SK-N-SH (cell line): ENCODE data around the gene CLASRP. TPM values are rescaled to one million over a fixed set of nuclear protein-coding genes. Genes with fewer than 3 reads are reported as not detected.

ENCODE experiments used
- CTCF ChIA-PET: fragments of 300-600, 350-600 bp; formaldehyde crosslinking; extraction: SDS; loops from one replicate; lab custom pipeline; 2021; lab: Yijun Ruan, JAX
- POLR2A ChIA-PET: fragments of 350-600 bp; sonication (Branson Sonifier 250); formaldehyde crosslinking; extraction: SDS; loops from one replicate; lab custom pipeline; 2020; ENCODE audit warnings: antibody characterized with exemption, inconsistent platforms; lab: Yijun Ruan, JAX
- DNase-seq: peaks from one replicate; pipeline ENCODE4 v3.0.0; 2012
- H2AFZ ChIP-seq: fragments of 200-600 bp; sonication (generic); 2 replicates; pipeline ENCODE4 v1.8.1; 2016; ENCODE audit warnings: antibody characterized with exemption, mild to moderate bottlenecking, low read depth
- H3F3A ChIP-seq: fragments of 200-600 bp; sonication (generic); replicated peaks from 2 replicates; pipeline ENCODE3; 2016; ENCODE audit warnings: antibody characterized with exemption, mild to moderate bottlenecking; ENCODE audit not compliant: insufficient read depth
- H3K27ac ChIP-seq, 2 experiments: fragments of 200-500 bp in 1 of 2; fragments of 200-600 bp in 1 of 2; sonication (Bioruptor generic) in 1 of 2; sonication (generic), shearing (Covaris generic) in 1 of 2; 2 replicates each; pipeline versions ENCODE4 v1.5.1 to v1.6.1; 2014 to 2016; ENCODE audit warnings: low read depth in 2 of 2, inconsistent platforms in 1 of 2, low read length in 1 of 2, mild to moderate bottlenecking in 1 of 2, mixed read lengths in 1 of 2
- H3K27me3 ChIP-seq: fragments of 200-600 bp; sonication (generic), shearing (Covaris generic); 2 replicates; pipeline ENCODE4 v1.6.1; 2016; ENCODE audit warnings: mixed run types; ENCODE audit not compliant: insufficient read depth
- H3K36me3 ChIP-seq, 2 experiments: fragments of 200-500 bp in 1 of 2; fragments of 200-600 bp in 1 of 2; sonication (Bioruptor generic) in 1 of 2; sonication (generic) in 1 of 2; replicated peaks in 1 of 2; 2 replicates each; pipeline versions ENCODE3 to v1.5.1; 2014 to 2016; ENCODE audit warnings: low read length in 1 of 2, mild to moderate bottlenecking in 1 of 2; ENCODE audit not compliant: insufficient read depth in 2 of 2, control insufficient read depth in 1 of 2
- H3K4me1 ChIP-seq, 2 experiments: fragments of 200-500 bp in 1 of 2; fragments of 200-600 bp in 1 of 2; sonication (Bioruptor generic) in 1 of 2; sonication (generic), shearing (Covaris generic) in 1 of 2; 2 replicates each; pipeline versions ENCODE4 v1.5.1 to v1.6.1; 2014 to 2016; ENCODE audit warnings: low read depth in 1 of 2, low read length in 1 of 2, mixed run types in 1 of 2; ENCODE audit not compliant: insufficient read depth in 2 of 2, control insufficient read depth in 1 of 2
- H3K4me2 ChIP-seq: fragments of 200-600 bp; sonication (generic), shearing (Covaris generic); 2 replicates; pipeline ENCODE4 v1.6.1; 2017; ENCODE audit warnings: mixed run types
- H3K4me3 ChIP-seq, 2 experiments: fragments of 200-500 bp in 1 of 2; fragments of 200-600 bp in 1 of 2; sonication (Bioruptor generic) in 1 of 2; sonication (generic), shearing (Covaris generic) in 1 of 2; 2 replicates each; pipeline versions ENCODE4 v1.5.1 to v1.8.1; 2014 to 2016; ENCODE audit warnings: low read depth in 2 of 2, inconsistent platforms in 1 of 2, low read length in 1 of 2, mild to moderate bottlenecking in 1 of 2, mixed read lengths in 1 of 2, moderate library complexity in 1 of 2
- H3K79me2 ChIP-seq: fragments of 200-600 bp; sonication (generic); 2 replicates; pipeline ENCODE4 v1.8.1; 2017; ENCODE audit warnings: mild to moderate bottlenecking; ENCODE audit not compliant: insufficient read depth
- H3K9ac ChIP-seq: fragments of 200-600 bp; sonication (generic); 2 replicates; pipeline ENCODE4 v1.6.1; 2017; ENCODE audit warnings: mixed run types
- H3K9me2 ChIP-seq: fragments of 200-600 bp; sonication (generic); 2 replicates; pipeline ENCODE4 v1.6.1; 2017; ENCODE audit warnings: mixed run types
- H3K9me3 ChIP-seq: fragments of 200-600 bp; sonication (generic); 2 replicates; pipeline ENCODE4 v1.6.1; 2017; ENCODE audit warnings: mixed run types, mild to moderate bottlenecking, moderate library complexity
- H4K20me1 ChIP-seq: fragments of 200-600 bp; sonication (generic); 2 replicates; pipeline ENCODE4 v1.6.1; 2017; ENCODE audit warnings: mild to moderate bottlenecking, mixed run types; ENCODE audit not compliant: insufficient read depth
- CHD2 ChIP-seq: fragments of 150-350 bp; IDR thresholded peaks from 2 replicates; pipeline ENCODE4 v1.6.1; 2018; ENCODE audit warnings: low read length; ENCODE audit not compliant: partially characterized antibody
- EZH2phosphoT487 ChIP-seq: fragments of 200-600 bp; sonication (generic); IDR thresholded peaks from 2 replicates; pipeline ENCODE4 v1.6.1; 2017; ENCODE audit warnings: low read depth, mixed run types, mild to moderate bottlenecking, antibody characterized with exemption, moderate library complexity, borderline replicate concordance
- FOSL2 ChIP-seq: IDR thresholded peaks from 2 replicates; pipeline ENCODE4 v1.4.0; 2012; ENCODE audit warnings: low read depth, mild to moderate bottlenecking, moderate library complexity, borderline replicate concordance
- GABPA ChIP-seq: IDR thresholded peaks from 2 replicates; pipeline ENCODE4 v1.4.0; 2012; ENCODE audit warnings: low read depth, mild to moderate bottlenecking
- GATA2 ChIP-seq: sonication (generic); formaldehyde crosslinking; IDR thresholded peaks from 2 replicates; pipeline ENCODE4 v1.5.0; 2020; ENCODE audit warnings: mild to moderate bottlenecking, missing genetic modification reagents
- JUND ChIP-seq: IDR thresholded peaks from 2 replicates; pipeline ENCODE4 v1.4.0; 2012
- MAX ChIP-seq: IDR thresholded peaks from 2 replicates; pipeline ENCODE4 v1.4.0; 2012; ENCODE audit warnings: low read depth
- MEF2A ChIP-seq: IDR thresholded peaks from 2 replicates; pipeline ENCODE4 v1.4.0; 2012; ENCODE audit warnings: low read depth, borderline replicate concordance
- MXI1 ChIP-seq: IDR thresholded peaks from 2 replicates; pipeline ENCODE4 v1.6.1; 2012; ENCODE audit warnings: mild to moderate bottlenecking, low read depth, low read length, improper control_type of control experiment
- NFIC ChIP-seq: IDR thresholded peaks from 2 replicates; pipeline ENCODE4 v1.4.0; 2012; ENCODE audit warnings: borderline replicate concordance
- POLR2AphosphoS5 ChIP-seq: IDR thresholded peaks from 2 replicates; pipeline ENCODE4 v1.6.1; 2012; ENCODE audit warnings: low read depth, low read length
- RAD21 ChIP-seq: IDR thresholded peaks from 2 replicates; pipeline ENCODE4 v1.6.1; 2012; ENCODE audit warnings: mild to moderate bottlenecking, low read length
- SIN3A ChIP-seq: IDR thresholded peaks from 2 replicates; pipeline ENCODE4 v1.6.1; 2012; ENCODE audit warnings: low read depth, mild to moderate bottlenecking, low read length, moderate library complexity, borderline replicate concordance
- TAF1 ChIP-seq: IDR thresholded peaks from 2 replicates; pipeline ENCODE4 v1.6.1; 2012; ENCODE audit warnings: low read depth, mild to moderate bottlenecking, low read length, moderate library complexity, borderline replicate concordance
- TCF12 ChIP-seq: IDR thresholded peaks from 2 replicates; pipeline ENCODE4 v1.4.0; 2012
- TEAD4 ChIP-seq: IDR thresholded peaks from 2 replicates; pipeline ENCODE4 v1.4.0; 2012; ENCODE audit warnings: mild to moderate bottlenecking, borderline replicate concordance; ENCODE audit not compliant: insufficient read depth
- USF1 ChIP-seq: IDR thresholded peaks from 2 replicates; pipeline ENCODE4 v1.4.0; 2012; ENCODE audit warnings: low read depth, borderline replicate concordance
- YY1 ChIP-seq: IDR thresholded peaks from 2 replicates; pipeline ENCODE4 v1.4.0; 2012; ENCODE audit warnings: low read depth, mild to moderate bottlenecking
- WGBS: methylation state at CpG from one replicate; pipeline ENCODE4 v1.1.6; 2017; ENCODE audit warnings: low lambda C conversion rate; 5-methylcytosine and 5-hydroxymethylcytosine counted together
- polyA plus RNA-seq, 3 experiments: library from polyadenylated mRNA; depleted of rRNA; stranded (reverse); fragments of >200 nt; gene quantifications; 2 replicates each; pipeline ENCODE4 v1.2.3, GENCODE V29; 2012

Gene CLASRP
- polyA plus RNA-seq, 1 of the 3 experiments (the other 2 are of a cell fraction) = 54.8 TPM

- Histone ChIP-seq H4K20me1 (no peaks in the 10 kb centered on the region), H2AFZ (no peak overlapping the region)
These were observed 18.8 kb upstream of the CLASRP start for GRCh38 chr19:45020071-45020470.

GRCh38 chr19:45021971-45022370, 16.9 kb upstream of the CLASRP start:
- no peaks in the 10 kb centered on the region for H3K9me2 ChIP-seq
- ChIA-PET POLR2A (no interaction called here), CTCF (no interaction called here)
- H3K4me1 ChIP-seq = no peaks in the 10 kb centered on the region
- H3K36me3 ChIP-seq = no peaks in the 10 kb centered on the region
- no peak overlapping the region for H3K9ac ChIP-seq
- no peak for DNase-seq
- no peaks in the 10 kb centered on the region for H3K79me2 ChIP-seq
- H3K4me2 ChIP-seq = no peak overlapping the region
- no peak overlapping the region for H2AFZ ChIP-seq
- H3K9me3 ChIP-seq = no peaks in the 10 kb centered on the region
- no peak overlapping the region for H3K27ac ChIP-seq
- TF ChIP-seq SIN3A (no peak), USF1 (no peak), TEAD4 (no peak), EZH2phosphoT487 (no peak), CHD2 (no peak)
- H3F3A ChIP-seq = no peaks in the 10 kb centered on the region
- no peaks in the 10 kb centered on the region for H4K20me1 ChIP-seq
- H3K27me3 ChIP-seq = no peaks in the 10 kb centered on the region
- WGBS = 94% methylated on average over 12 of the region's 14 CpGs
- no peak overlapping the region for H3K4me3 ChIP-seq

More at GRCh38 chr19:45020071-45020470, 18.8 kb upstream of the CLASRP start:
- H3K4me2 ChIP-seq = no peak overlapping the region
- H3F3A ChIP-seq = peaks cover 8% of the 10 kb centered on the region
- no peaks in the 10 kb centered on the region for H3K27me3 ChIP-seq
- POLR2A ChIA-PET = no interaction called here
- H3K9me3 ChIP-seq = no peaks in the 10 kb centered on the region
- H3K36me3 ChIP-seq = no peaks in the 10 kb centered on the region
- TF ChIP-seq MEF2A (no peak), RAD21 (no peak)
- TF ChIP-seq, all 33 proteins: peak for 0
- WGBS = 90% methylated on average over 3 of the region's 3 CpGs
- H3K4me1 ChIP-seq = no peaks in the 10 kb centered on the region
- CTCF ChIA-PET = no interaction called here
- H3K4me3 ChIP-seq = no peak overlapping the region
- H3K9me2 ChIP-seq = no peaks in the 10 kb centered on the region
- H3K9ac ChIP-seq = no peak overlapping the region
- H3K27ac ChIP-seq = no peak overlapping the region
- DNase-seq = no peak
- no peaks in the 10 kb centered on the region for H3K79me2 ChIP-seq

- no peak overlapping the region for H3K9ac ChIP-seq
- ChIA-PET POLR2A (no interaction called here), CTCF (interaction anchor here (1.1 kb wide), 1 partner anchor 52 kb away, joined by 3 read pairs; no protein-coding TSS in a partner anchor)
- TF ChIP-seq GABPA (no peak), CHD2 (no peak), TCF12 (no peak), SIN3A (no peak), POLR2AphosphoS5 (no peak), NFIC (no peak), MAX (no peak), YY1 (no peak), FOSL2 (no peak), USF1 (no peak), MXI1 (no peak), GATA2 (CRISPR knock-in tag) (no peak), TAF1 (no peak), RAD21 (no peak), JUND (no peak)
- no peak overlapping the region for H3K27ac ChIP-seq
- no peaks in the 10 kb centered on the region for H3F3A ChIP-seq
- no peaks in the 10 kb centered on the region for H3K27me3 ChIP-seq
- no peaks in the 10 kb centered on the region for H3K9me3 ChIP-seq
- H3K36me3 ChIP-seq = no peaks in the 10 kb centered on the region
- H3K9me2 ChIP-seq = no peaks in the 10 kb centered on the region
- no peaks in the 10 kb centered on the region for H3K79me2 ChIP-seq
- H4K20me1 ChIP-seq = no peaks in the 10 kb centered on the region
- DNase-seq = no peak
- no peaks in the 10 kb centered on the region for H3K4me1 ChIP-seq
- 94% methylated on average over 4 of the region's 4 CpGs for WGBS
- no peak overlapping the region for H3K4me3 ChIP-seq
- no peak overlapping the region for H3K4me2 ChIP-seq
- no peak overlapping the region for H2AFZ ChIP-seq
These were observed 15.8 kb upstream of the CLASRP start for GRCh38 chr19:45023048-45023447.
